ENCODE data around the gene CCAR1. TPM values are rescaled to one million over a fixed set of nuclear protein-coding genes. Genes with fewer than 3 reads are reported as not detected.

Gene CCAR1, protein sequence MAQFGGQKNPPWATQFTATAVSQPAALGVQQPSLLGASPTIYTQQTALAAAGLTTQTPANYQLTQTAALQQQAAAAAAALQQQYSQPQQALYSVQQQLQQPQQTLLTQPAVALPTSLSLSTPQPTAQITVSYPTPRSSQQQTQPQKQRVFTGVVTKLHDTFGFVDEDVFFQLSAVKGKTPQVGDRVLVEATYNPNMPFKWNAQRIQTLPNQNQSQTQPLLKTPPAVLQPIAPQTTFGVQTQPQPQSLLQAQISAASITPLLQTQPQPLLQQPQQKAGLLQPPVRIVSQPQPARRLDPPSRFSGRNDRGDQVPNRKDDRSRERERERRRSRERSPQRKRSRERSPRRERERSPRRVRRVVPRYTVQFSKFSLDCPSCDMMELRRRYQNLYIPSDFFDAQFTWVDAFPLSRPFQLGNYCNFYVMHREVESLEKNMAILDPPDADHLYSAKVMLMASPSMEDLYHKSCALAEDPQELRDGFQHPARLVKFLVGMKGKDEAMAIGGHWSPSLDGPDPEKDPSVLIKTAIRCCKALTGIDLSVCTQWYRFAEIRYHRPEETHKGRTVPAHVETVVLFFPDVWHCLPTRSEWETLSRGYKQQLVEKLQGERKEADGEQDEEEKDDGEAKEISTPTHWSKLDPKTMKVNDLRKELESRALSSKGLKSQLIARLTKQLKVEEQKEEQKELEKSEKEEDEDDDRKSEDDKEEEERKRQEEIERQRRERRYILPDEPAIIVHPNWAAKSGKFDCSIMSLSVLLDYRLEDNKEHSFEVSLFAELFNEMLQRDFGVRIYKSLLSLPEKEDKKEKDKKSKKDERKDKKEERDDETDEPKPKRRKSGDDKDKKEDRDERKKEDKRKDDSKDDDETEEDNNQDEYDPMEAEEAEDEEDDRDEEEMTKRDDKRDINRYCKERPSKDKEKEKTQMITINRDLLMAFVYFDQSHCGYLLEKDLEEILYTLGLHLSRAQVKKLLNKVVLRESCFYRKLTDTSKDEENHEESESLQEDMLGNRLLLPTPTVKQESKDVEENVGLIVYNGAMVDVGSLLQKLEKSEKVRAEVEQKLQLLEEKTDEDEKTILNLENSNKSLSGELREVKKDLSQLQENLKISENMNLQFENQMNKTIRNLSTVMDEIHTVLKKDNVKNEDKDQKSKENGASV
- total RNA-seq, result 35.5 TPM

DNA sequence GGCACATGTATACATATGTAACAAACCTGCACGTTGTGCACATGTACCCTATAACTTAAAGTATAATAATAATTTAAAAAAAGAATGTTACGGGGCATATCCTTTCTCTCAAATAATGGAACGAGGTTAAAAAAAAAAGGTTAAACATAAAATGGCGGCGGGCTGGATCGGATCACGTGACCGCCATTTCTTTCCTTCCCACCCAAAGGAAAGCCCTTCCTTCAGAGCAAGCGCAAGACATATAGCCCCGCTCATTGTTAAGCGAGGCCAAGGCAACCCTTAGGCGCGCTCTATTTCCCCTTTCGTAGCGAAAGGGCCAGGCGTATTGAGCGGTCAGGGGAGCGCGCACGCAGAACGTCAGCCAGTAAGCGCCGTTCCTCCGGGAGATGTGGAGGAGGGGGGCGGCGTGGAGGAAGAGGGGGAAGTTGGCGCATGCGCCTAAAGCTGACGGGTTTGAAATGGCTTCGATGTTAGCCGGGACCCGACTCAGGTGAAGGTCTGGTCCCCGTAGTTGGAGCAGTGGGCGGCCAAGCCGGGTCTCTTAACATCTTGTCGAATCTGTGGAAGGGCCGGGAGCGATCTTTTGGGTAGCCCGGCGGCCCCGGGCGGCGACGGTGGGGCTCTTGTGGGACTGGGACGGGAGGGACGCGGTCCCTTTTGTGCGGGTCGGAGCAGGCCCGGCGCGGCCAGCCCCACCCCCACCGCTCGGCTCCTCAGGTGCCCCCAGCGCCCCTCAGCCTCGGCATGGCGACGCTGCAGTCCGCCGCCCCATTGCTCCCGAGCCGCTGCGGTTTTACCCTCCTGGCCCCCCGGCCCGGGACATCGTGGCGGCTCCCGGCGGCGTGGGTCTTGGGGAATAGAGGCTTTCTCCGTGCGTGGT is at the start of gene CCAR1:
CCAR1 (plus strand) TSS at position 447 of the 880 bp plus-strand sequence. CDS start 1,266 bp downstream, outside the sequence.

DNA sequence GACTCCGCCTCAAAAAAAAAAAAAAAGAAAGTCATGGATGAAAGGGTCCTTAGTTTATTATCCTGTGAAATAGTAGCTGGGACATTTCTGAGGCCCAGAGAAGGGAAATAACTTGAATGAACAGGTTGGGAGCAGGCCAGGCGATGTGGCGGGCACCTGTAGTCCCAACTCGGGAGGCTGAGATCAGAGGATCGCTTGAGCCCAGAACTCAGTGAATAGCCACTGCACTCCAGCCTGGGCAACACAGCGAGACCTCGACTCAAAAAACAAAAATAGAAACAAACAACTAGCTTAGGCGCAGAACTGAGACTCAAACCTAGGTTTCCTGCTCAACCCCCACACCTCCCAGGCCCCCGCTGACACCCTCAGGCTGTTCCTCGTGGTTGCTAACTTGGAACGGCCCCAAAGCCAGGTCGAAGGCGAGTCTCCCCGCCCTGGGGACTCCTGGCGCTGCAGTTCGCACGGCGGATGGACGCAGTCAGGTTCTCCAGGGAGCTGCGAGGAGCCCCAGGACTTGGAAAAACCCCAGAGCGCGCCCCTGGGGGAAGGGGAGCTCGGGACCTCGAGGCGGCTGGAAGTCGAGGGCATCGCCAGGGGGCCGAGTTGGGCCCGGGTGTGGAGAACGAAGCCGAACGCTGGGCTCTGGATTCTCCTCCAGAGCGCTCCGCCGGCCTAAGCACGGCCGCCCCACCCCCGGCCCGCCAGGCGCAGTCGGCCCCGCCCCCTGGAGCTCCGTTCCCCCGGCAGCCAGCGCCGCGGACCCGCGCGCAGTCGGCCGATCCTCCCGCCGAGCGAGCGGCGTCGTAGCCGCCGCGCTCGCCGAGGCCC is 105.9 kb downstream of the CCAR1 start, which contains the start of gene STOX1:
STOX1 (plus strand) TSS at position 768 of the 828 bp plus-strand sequence. CDS start 93 bp downstream, outside the sequence.

Small RNAs within 50 kb of the gene (small RNA-seq; reads per million reads assigned to genes)
- gene MIR1254-1 (not detected), gene RF00019 (not detected)

Other genes with a start within 250 kb of the CCAR1 start
- gene DNA2, start 249.3 kb upstream of the CCAR1 start, total RNA-seq, result 21.7 TPM
- 51.2 TPM for gene SLC25A16, start 193.7 kb upstream of the CCAR1 start, total RNA-seq
- gene TET1, start 160.9 kb upstream of the CCAR1 start, total RNA-seq, result 33.7 TPM
- 15.7 TPM for gene STOX1, start 106.3 kb downstream of the CCAR1 start, total RNA-seq
- 47.7 TPM for gene DDX50, start 180.1 kb downstream of the CCAR1 start, total RNA-seq
- 40.4 TPM for gene DDX21, start 234.9 kb downstream of the CCAR1 start, total RNA-seq

Measured in diencephalon (tissue), 1 donor.